ENCODE results near the gene SND1. TPM values are rescaled to one million over a fixed set of nuclear protein-coding genes. Genes with fewer than 3 reads are reported as not detected.

The SND1 gene
- total RNA-seq, 1 donor: 241 TPM

DNA sequence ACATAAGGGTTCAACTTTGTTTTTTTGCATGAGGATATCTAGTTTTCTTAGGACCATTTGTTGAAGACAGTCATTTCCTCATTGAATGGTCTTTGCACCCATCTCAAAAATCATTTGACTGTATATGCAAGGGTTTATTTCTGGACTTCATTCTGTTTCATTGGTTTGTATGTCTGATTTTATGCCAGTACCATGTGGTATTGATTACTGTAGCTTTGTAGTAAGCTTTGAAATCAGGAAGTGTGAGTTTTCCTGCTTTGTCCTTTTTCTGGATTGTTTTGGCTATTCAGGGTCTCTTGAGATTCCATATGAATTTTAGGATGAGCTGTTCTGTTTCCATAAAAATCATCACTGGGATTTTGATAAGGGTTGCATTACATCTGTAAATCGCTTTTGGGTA is 63.9 kb downstream of the SND1 start:
- no peak overlapping the region for H3K4me3 ChIP-seq (ENCODE audit: low read depth, low read length)
- no peak for DNase-seq (ENCODE audit: low read depth)
- no peak for TF ChIP-seq CTCF (IDR thresholded peaks at IDR 0.05; ENCODE audit: insufficient read depth, low read depth, low read length)

- no peak for DNase-seq (ENCODE audit: low read depth)
- H3K4me3 ChIP-seq (ENCODE audit: low read depth, low read length): no peak overlapping the region
- TF ChIP-seq CTCF (IDR thresholded peaks at IDR 0.05; ENCODE audit: insufficient read depth, low read depth, low read length): no peak
These were observed 65.7 kb downstream of the SND1 start for GRCh38 chr7:127717502-127718339.

GRCh38 chr7:127718340-127718679 is 66.3 kb downstream of the SND1 start:
- TF ChIP-seq CTCF (IDR thresholded peaks at IDR 0.05; ENCODE audit: insufficient read depth, low read depth, low read length): no peak
- H3K4me3 ChIP-seq (ENCODE audit: low read depth, low read length): no peak overlapping the region

GRCh38 chr7:127726476-127726875 is 74.5 kb downstream of the SND1 start:
- no peak overlapping the region for H3K4me3 ChIP-seq (ENCODE audit: low read depth, low read length)
- DNase-seq (ENCODE audit: low read depth): no peak
- TF ChIP-seq CTCF (IDR thresholded peaks at IDR 0.05; ENCODE audit: insufficient read depth, low read depth, low read length): no peak

More at GRCh38 chr7:127718340-127718679, 66.3 kb downstream of the SND1 start:
- DNase-seq (ENCODE audit: low read depth): no peak

DNA sequence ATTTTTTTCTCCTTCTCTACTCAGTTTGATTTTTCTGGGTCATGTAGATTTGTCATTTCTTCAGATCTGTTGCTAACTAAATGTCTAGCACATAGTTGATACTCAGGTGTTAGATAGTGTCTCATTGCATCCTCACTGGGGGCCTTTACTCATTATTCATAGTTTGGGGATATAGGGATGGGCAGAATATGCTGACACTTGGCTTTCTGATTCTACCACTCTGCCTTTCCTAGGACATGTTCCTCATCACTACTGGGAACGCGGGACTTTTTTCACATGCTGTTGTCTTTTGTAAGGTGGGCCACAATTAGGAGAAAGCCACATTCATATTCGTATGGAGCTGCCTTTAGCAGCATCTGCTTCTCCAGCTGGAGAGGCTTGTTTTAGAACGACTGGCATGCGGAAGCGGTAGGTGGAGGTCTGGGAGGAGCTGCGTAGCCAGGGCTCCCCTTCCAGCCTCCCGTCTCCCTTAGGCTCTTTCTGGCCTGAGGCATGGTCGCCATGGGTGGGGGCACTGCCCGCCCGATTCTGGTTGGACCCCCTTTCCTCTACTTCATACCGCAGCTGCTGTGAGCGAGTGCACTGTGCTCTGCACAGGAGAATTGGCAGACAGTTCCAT is 78.8 kb downstream of the SND1 start:
- no peak for TF ChIP-seq CTCF (IDR thresholded peaks at IDR 0.05; ENCODE audit: insufficient read depth, low read depth, low read length)
- H3K4me3 ChIP-seq (ENCODE audit: low read depth, low read length): no peak overlapping the region
- DNase-seq (ENCODE audit: low read depth): no peak

GRCh38 chr7:127731431-127732080 is 79.6 kb downstream of the SND1 start:
- DNase-seq (ENCODE audit: low read depth): no peak
- no peak for TF ChIP-seq CTCF (IDR thresholded peaks at IDR 0.05; ENCODE audit: insufficient read depth, low read depth, low read length)
- H3K4me3 ChIP-seq (ENCODE audit: low read depth, low read length): no peak overlapping the region
